Urinary bladder (tissue), 4 donors: ENCODE results near the gene SLC3A2. TPM values are rescaled to one million over a fixed set of nuclear protein-coding genes. Genes with fewer than 3 reads are reported as not detected.
A peak's percentile ranks its signal among the peaks of the same experiment; 100 is the strongest.
"Not testable (repeated sequence)": the region's sequence is repeated elsewhere in the genome, so short reads cannot be mapped to it uniquely, and the experiment has no call there.

ENCODE experiments used
- DNase-seq: peaks from one replicate; pipeline ENCODE4 v3.0.0-alpha.2; 2015; ENCODE audit errors: extremely low spot score
- H3K27ac ChIP-seq: one replicate; pipeline ENCODE4 v1.5.1; 2013; ENCODE audit warnings: low read depth, mild to moderate bottlenecking, moderate library complexity
- H3K36me3 ChIP-seq: one replicate; pipeline ENCODE4 v1.6.1; 2013; ENCODE audit warnings: mild to moderate bottlenecking, moderate library complexity; ENCODE audit not compliant: insufficient read depth
- H3K4me1 ChIP-seq: one replicate; pipeline ENCODE4 v1.6.1; 2013; ENCODE audit warnings: mild to moderate bottlenecking, moderate library complexity; ENCODE audit not compliant: insufficient read depth
- H3K4me3 ChIP-seq: one replicate; pipeline ENCODE4 v1.5.1; 2013; ENCODE audit warnings: low read depth, low read length
- WGBS: extraction: QIAGEN DNeasy Blood & Tissue Kit; methylation state at CpG from one replicate; pipeline ENCODE4 v1.1.7; 2013; 5-methylcytosine and 5-hydroxymethylcytosine counted together
- polyA plus RNA-seq: library from polyadenylated mRNA; stranded (reverse); fragments of 200-250 nt; gene quantifications from one replicate; pipeline ENCODE4 v1.2.3, GENCODE V29; 2013
- total RNA-seq: library from RNA; depleted of rRNA; stranded (reverse); fragments of >200 nt; gene quantifications from one replicate; pipeline ENCODE4 v1.2.3, GENCODE V29; 2014
- donor health status: healthy with polysubstance abuse.
- donor health status: healthy.

Gene SLC3A2
- total RNA-seq, result 45.0 TPM
- polyA plus RNA-seq, result 126 TPM

- H3K4me3 ChIP-seq, result peak within 1 kb of the TSS; percentile 65
- peaks cover 7% of the 10 kb centered on the region for H3K4me1 ChIP-seq
- H3K27ac ChIP-seq, result peak within 1 kb of the TSS; percentile 94
- under 1% methylated on average over 69 of the region's 69 CpGs for WGBS
- peak; percentile 50 for DNase-seq
- H3K36me3 ChIP-seq, result peaks cover 7% of the 10 kb centered on the region
These were observed at the start of gene SLC3A2 for GRCh38 chr11:62880803-62881578. Gene SLC3A2 (plus strand): TSS chr11:62880896. CDS start chr11:62881024, 128 bp downstream.

GRCh38 chr11:62830904-62831519, 49.7 kb upstream of the SLC3A2 start:
- 1% methylated on average over 33 of the region's 33 CpGs for WGBS
- Histone ChIP-seq H3K27ac (peak overlapping the region; percentile 93), H3K4me1 (no peaks in the 10 kb centered on the region), H3K36me3 (no peaks in the 10 kb centered on the region), H3K4me3 (peak overlapping the region; percentile 73)
- DNase-seq, result no peak

GRCh38 chr11:62831520-62832335, 49.0 kb upstream of the SLC3A2 start, which contains the start of gene STX5:
Gene STX5 (minus strand): TSS chr11:62832051. CDS start chr11:62831243, 808 bp downstream.
- Histone ChIP-seq H3K27ac (peak within 1 kb of the TSS; percentile 99), H3K36me3 (no peaks in the 10 kb centered on the region), H3K4me1 (no peaks in the 10 kb centered on the region), H3K4me3 (peak within 1 kb of the TSS; percentile 73)
- DNase-seq, result peak; percentile 96
- under 1% methylated on average over 65 of the region's 65 CpGs for WGBS

DNA sequence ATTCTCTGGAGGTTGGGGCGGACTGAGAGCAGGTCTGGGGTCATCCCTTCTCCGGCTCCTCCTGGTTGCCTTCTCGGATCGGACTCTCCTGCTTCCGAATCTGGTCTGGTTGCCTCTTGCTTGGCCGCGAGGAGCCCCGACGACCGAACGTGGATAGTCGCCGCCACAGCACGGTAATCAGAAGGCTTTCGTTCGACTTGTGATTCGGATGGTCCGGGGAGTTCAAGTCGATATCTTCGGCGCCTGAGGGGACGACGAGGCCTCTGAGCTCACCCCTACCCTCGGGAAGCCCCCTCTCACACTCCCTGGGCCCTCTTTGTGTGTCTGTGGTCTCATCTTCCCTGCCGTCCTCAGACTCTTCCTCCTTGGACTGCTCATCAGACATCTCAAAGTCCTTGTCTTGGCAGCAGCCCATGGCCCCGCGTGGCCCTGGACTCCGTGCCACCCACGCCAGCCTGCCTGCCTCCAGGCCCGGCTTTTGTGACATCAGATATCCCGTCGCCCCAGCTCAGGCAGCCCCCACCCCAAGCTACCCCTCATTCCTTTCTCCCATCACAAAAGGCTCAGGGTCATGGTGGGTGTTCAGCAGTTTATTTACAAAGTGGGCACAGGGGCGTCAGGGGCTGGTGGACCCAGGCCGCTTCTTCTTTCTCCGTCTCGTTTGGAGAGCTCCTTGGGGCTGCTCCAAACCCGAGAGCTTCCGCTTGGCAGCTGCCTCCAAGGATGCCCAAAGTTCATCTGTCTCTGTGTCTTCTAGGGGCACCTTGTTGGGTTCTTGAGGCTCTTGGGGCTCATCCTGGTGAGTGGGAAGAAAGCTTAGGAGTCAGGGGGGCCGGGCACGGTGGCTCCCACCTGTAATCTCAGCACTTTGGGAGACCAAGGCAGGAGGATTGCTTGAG, 48.1 kb upstream of the SLC3A2 start, which contains the start of gene TEX54:
Gene TEX54 (minus strand): TSS at position 506 of the 899 bp plus-strand sequence.
- H3K4me3 ChIP-seq, result peak within 1 kb of the TSS; percentile 73
- H3K36me3 ChIP-seq, result no peaks in the 10 kb centered on the region
- no peak for DNase-seq
- peak within 1 kb of the TSS; percentile 99 for H3K27ac ChIP-seq
- WGBS, result 11% methylated on average over 40 of the region's 40 CpGs
- H3K4me1 ChIP-seq, result no peaks in the 10 kb centered on the region

DNA sequence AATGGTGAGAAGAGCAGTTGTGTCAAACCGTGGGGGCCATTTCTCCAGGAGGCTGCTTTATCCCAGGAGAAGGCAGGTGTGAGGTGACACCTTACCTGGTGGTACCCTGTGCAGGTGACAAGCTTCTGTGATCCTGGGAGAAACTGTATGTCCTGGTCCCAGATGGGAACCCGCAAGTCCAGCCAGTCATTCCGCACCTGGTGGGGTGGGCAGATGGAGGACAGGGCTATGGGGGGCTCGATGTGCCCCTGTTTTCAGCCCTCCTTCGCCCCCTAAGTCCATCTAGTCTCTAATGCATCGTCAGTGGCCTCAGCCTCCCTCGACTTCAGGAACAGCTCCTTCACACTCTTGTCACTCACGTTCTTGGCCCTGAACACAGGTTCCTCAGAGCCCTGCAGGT, 45.4 kb upstream of the SLC3A2 start:
- no peak for DNase-seq
- Histone ChIP-seq H3K27ac (no peak overlapping the region), H3K36me3 (no peaks in the 10 kb centered on the region), H3K4me3 (no peak overlapping the region), H3K4me1 (peaks cover 1% of the 10 kb centered on the region)
- WGBS, result 90% methylated on average over 8 of the region's 8 CpGs

DNA sequence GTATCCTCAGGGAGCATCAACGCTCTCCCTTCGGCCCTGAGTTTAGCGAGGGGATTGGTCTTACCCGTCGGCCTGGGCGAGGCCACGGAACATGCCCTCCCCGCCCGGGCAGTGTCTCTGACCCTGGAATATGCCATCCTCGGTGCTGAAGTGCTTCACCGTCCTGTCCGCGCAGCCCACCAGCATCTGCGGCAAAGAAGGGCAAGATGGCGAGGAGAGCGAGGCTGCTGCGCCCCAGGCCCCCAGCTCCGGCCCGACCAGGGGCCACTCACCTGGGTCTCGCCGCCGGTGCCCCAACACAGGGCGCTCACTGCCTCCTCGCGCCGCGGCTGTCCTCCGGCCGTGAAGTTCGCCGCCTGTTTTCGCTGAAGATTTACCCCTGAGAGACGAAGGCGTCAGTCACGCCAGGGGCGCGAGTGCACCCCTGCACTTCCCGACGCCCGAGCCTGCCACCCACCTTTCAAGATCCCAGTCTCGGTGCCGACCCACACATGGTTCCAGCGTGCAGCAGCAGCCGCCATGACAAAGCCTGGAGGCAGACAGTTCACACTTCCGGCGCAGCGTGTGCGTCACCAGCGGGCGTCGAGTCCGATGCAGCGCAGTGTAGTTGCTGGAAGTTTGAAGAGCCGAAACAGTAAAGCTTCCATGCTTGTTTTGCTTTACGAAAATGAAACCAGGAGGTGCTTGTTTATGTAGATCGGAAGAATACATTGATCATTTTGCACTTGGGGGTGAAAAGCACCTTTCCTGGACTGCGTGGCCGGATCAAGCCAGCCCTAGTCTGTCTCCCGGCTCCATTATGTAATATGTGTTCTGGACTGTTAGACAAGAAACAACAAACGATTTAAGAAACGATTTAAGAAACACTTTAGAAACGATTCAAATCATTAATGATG, 41.4 kb upstream of the SLC3A2 start, which contains the start of gene WDR74:
Gene WDR74 (minus strand): TSS at position 541 of the 896 bp plus-strand sequence. CDS start 20 bp downstream, at position 521.
- Histone ChIP-seq H3K4me1 (peaks cover 1% of the 10 kb centered on the region), H3K4me3 (peak within 1 kb of the TSS; percentile 79), H3K27ac (peak within 1 kb of the TSS; percentile 98), H3K36me3 (no peaks in the 10 kb centered on the region)
- WGBS, result under 1% methylated on average over 62 of the region's 62 CpGs
- peak; percentile 93 for DNase-seq

- not testable (repeated sequence) for H3K36me3 ChIP-seq, H3K4me1 ChIP-seq, DNase-seq
- H3K4me3 ChIP-seq, result peak overlapping the region; percentile 25
- peak overlapping the region; percentile 96 for H3K27ac ChIP-seq
- 1% methylated on average over 41 of the region's 41 CpGs for WGBS
These were observed 39.9 kb upstream of the SLC3A2 start for GRCh38 chr11:62840721-62841360.

DNA sequence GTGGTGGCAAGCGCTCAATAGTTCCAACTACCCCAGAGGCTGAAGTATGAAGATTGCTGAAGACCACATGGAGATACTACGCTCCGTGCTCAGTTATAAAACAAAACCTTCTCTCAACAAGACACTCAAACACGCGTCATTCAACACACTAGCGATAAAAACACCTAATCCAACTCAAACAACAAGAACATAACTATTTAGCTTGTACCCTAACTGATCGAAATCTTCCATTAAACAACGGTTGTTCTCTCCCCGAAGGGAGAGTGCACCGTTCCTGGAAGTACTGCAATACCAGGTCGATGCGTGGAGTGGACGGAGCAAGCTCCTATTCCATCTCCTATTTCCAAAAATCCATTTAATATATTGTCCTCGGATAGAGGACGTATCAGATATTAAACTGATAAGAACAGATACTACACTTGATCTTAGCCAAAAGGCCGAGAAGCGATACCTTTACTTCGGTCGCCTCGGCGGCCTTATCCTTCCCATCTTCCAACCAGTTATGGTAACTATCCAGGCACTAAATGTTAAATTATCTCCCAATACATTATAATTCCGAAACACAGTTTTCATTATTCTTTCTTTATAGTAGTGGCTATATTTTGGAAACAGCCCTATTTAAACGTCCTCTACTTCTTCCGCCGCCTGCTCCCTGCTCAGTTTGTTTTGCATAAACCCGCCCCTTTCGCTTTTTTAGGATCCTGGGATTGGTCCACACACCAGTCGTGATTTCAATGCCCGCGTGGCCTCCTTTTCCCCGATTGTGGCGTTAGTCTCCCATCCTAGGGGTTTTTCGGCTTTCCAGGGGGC, 39.1 kb upstream of the SLC3A2 start:
- H3K4me3 ChIP-seq, result peak overlapping the region; percentile 35
- H3K4me1 ChIP-seq, result peaks cover 1% of the 10 kb centered on the region
- no peaks in the 10 kb centered on the region for H3K36me3 ChIP-seq
- peak overlapping the region; percentile 99 for H3K27ac ChIP-seq
- peak; percentile 97 for DNase-seq
- under 1% methylated on average over 33 of the region's 33 CpGs for WGBS

GRCh38 chr11:62842171-62842741, 38.4 kb upstream of the SLC3A2 start:
- Histone ChIP-seq H3K27ac (peak overlapping the region; percentile 99), H3K4me1 (peaks cover 1% of the 10 kb centered on the region), H3K4me3 (peak overlapping the region; percentile 35), H3K36me3 (no peaks in the 10 kb centered on the region)
- 7% methylated on average over 30 of the region's 30 CpGs for WGBS
- DNase-seq, result no peak

DNA sequence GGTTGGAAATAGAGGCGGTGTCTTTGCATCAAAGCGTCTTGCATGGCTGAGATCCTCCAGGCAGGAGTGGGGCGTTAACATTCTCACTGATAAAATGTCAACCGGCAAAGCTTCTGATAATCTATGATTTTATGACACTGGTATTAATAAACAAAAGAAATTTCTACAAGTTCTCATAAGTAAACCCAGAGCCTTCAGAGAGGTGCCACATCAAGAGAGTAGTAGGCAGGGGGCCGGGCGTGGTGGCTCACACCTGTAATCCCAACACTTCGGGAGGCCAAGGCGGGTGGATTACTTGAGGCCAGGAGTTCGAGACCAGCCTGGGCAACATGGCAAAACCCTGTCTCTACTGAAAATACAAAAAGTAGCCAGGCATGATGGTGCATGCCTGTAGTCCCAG, 37.8 kb upstream of the SLC3A2 start:
- WGBS, result 74% methylated on average over 9 of the region's 9 CpGs

GRCh38 chr11:62843466-62843865, 37.2 kb upstream of the SLC3A2 start:
- 97% methylated on average over 3 of the region's 3 CpGs for WGBS
- H3K36me3 ChIP-seq, result no peaks in the 10 kb centered on the region
- DNase-seq, result no peak
- no peak overlapping the region for H3K27ac ChIP-seq
- no peak overlapping the region for H3K4me3 ChIP-seq
- peaks cover under 1% of the 10 kb centered on the region for H3K4me1 ChIP-seq

More for the DNA sequence above, 37.8 kb upstream of the SLC3A2 start:
- H3K4me3 ChIP-seq, DNase-seq, H3K36me3 ChIP-seq, H3K4me1 ChIP-seq: not testable (repeated sequence)
- H3K27ac ChIP-seq, result peak overlapping the region; percentile 99
